Osteocyte (in vitro differentiated cells): ENCODE measurements around the gene SHC4. TPM values are rescaled to one million over a fixed set of nuclear protein-coding genes. Genes with fewer than 3 reads are reported as not detected.

Experiments used
- DNase-seq: peaks from one replicate; pipeline ENCODE4 v3.0.0; 2021; ENCODE audit warnings: mixed read lengths; ENCODE audit not compliant: unreplicated experiment; ENCODE audit errors: extremely low spot score
- H3K27ac Mint-ChIP-seq: one replicate; pipeline ENCODE4 v1.8.0; 2021; ENCODE audit warnings: mild to moderate bottlenecking, mixed read lengths; ENCODE audit not compliant: unreplicated experiment
- H3K27me3 Mint-ChIP-seq: one replicate; pipeline ENCODE4 v1.8.0; 2021; ENCODE audit warnings: mixed read lengths; ENCODE audit not compliant: unreplicated experiment
- H3K36me3 Mint-ChIP-seq: one replicate; pipeline ENCODE4 v1.8.0; 2021; ENCODE audit warnings: mixed read lengths; ENCODE audit not compliant: unreplicated experiment
- H3K4me1 Mint-ChIP-seq: one replicate; pipeline ENCODE4 v1.8.0; 2021; ENCODE audit warnings: mixed read lengths; ENCODE audit not compliant: unreplicated experiment
- H3K4me3 Mint-ChIP-seq: one replicate; pipeline ENCODE4 v1.8.0; 2021; ENCODE audit warnings: mild to moderate bottlenecking, moderate library complexity, mixed read lengths; ENCODE audit not compliant: unreplicated experiment
- H3K9me3 Mint-ChIP-seq: one replicate; pipeline ENCODE4 v1.8.0; 2021; ENCODE audit warnings: mixed read lengths; ENCODE audit not compliant: unreplicated experiment
- total RNA-seq: library from RNA; stranded (reverse); gene quantifications from 2 replicates; pipeline ENCODE4 v1.2.1, GENCODE V29; 2021
- TF ChIP-seq, protein P1 (sequence below): fragments of 200-600 bp; sonication (generic); IDR thresholded peaks from 2 replicates; pipeline ENCODE4 v1.5.0; 2021; ENCODE audit warnings: antibody characterized with exemption, mild to moderate bottlenecking, moderate library complexity

Gene SHC4
- total RNA-seq, 1 donor from 2014 or later, result 4.2 TPM

DNA sequence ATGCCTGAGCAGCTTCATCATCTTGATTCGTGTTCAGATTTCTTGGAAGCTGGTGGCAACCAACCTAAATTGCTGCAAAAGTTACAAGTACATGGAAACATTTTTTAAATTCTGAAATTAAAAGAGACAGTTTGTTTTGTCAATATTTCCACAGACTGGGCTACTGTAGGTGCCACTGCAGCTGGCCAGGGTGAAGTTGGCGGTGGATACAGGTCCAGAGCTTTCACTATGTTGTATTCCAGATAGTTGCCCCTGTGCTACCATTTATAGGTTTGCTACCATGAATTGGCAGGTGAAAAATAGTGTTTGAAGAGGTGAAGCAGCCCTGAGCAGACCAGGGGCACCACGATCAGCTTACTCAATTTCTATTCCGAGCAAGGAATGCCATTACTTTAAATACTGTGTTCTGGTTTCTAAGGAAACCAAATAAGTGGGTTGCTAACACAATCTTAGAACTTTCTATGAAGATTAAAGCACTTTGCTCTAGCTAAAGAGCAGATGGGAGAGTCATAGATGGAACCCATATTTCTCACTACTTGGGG is 21.2 kb upstream of the SHC4 start:
- peaks cover 23% of the 10 kb centered on the region for H3K4me1 Mint-ChIP-seq
- no peaks in the 10 kb centered on the region for H3K27me3 Mint-ChIP-seq
- peak overlapping the region; percentile 17 for H3K27ac Mint-ChIP-seq
- peaks cover 8% of the 10 kb centered on the region for H3K36me3 Mint-ChIP-seq
- no peak for DNase-seq
- H3K9me3 Mint-ChIP-seq, result no peaks in the 10 kb centered on the region
- no peak overlapping the region for H3K4me3 Mint-ChIP-seq
- TF ChIP-seq, protein P1, sequence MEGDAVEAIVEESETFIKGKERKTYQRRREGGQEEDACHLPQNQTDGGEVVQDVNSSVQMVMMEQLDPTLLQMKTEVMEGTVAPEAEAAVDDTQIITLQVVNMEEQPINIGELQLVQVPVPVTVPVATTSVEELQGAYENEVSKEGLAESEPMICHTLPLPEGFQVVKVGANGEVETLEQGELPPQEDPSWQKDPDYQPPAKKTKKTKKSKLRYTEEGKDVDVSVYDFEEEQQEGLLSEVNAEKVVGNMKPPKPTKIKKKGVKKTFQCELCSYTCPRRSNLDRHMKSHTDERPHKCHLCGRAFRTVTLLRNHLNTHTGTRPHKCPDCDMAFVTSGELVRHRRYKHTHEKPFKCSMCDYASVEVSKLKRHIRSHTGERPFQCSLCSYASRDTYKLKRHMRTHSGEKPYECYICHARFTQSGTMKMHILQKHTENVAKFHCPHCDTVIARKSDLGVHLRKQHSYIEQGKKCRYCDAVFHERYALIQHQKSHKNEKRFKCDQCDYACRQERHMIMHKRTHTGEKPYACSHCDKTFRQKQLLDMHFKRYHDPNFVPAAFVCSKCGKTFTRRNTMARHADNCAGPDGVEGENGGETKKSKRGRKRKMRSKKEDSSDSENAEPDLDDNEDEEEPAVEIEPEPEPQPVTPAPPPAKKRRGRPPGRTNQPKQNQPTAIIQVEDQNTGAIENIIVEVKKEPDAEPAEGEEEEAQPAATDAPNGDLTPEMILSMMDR, result no peak

DNA sequence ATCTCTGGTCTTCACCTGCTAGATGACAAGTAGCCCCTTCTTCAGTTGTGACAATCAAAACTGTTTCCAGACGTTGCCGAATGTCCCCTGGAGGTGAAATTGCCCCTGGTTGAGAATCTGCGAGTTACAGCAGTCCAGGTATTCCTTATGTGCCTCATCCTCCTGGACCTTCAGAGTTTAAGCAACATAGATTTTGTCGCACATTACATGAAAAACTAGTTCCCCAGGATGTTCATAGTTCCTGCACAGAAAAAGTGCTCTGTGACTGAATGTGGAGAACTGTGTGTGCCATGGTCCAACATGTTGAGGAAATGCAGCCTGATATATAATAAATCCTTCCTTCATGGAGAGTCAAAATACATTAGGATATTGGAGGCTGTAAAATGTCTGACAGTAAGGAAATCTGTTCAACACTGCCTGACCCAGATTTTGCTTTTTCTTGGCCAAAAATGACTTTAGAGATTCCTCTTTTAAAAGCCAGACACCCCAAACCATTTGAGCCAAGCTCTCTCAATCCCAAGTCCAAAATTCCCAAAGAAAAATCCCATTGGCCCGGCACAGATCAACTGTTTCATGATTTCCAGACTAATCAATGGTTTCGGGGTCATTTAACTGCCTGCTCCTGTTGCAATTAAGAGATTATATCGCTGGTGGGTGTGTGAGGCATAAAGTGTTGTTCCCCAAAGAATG is 20.4 kb upstream of the SHC4 start:
- Mint-ChIP-seq H3K27ac (peak overlapping the region; percentile 17), H3K4me3 (no peak overlapping the region), H3K9me3 (no peaks in the 10 kb centered on the region), H3K36me3 (peaks cover 6% of the 10 kb centered on the region), H3K4me1 (peaks cover 16% of the 10 kb centered on the region), H3K27me3 (no peaks in the 10 kb centered on the region)
- DNase-seq, result no peak
- TF ChIP-seq, protein P1, result no peak

DNA sequence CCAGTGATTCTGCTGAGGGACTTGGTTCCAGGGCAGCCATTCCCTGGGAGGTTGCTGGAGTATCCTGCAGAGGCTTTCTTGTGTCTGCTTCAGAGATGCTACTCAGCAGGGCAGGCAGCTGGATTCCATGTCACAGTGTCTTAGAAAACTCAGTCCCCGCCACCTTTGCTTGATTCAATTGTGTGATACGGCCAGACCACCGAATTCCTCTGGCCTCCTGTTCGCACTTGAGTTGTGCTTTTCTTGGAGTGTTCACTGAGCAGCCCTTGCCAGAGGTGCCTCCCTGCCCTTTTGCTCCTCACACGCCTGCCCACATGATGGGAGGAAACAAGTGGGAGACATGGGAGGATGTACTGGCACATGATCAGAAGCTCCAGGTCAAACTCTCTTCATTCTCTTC is 19.6 kb upstream of the SHC4 start:
- Mint-ChIP-seq H3K9me3 (no peaks in the 10 kb centered on the region), H3K4me1 (peaks cover 14% of the 10 kb centered on the region), H3K27ac (no peak overlapping the region), H3K4me3 (no peak overlapping the region), H3K27me3 (no peaks in the 10 kb centered on the region), H3K36me3 (peaks cover 5% of the 10 kb centered on the region)
- TF ChIP-seq, protein P1, result no peak
- no peak for DNase-seq

DNA sequence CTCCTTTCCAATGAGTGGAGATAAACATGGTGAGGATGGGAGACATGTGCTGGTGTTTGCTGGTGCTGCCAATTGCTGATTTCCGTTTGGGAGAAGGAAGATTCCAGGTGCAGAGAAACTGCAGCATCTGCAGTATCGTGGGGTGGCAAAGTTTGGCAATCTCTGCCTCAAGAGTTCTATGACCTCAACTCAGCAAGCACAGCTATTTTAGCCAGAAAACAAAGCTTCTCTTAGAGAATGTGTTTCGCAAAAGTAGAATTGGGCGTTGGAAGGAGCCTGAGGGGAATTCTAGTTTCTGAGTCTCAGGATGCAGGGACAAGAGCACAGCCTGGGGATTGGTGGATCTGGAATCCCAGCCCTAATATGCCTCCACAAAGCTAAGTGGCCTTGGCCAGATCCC is 18.2 kb upstream of the SHC4 start:
- H3K4me1 Mint-ChIP-seq, result peaks cover 14% of the 10 kb centered on the region
- H3K4me3 Mint-ChIP-seq, result no peak overlapping the region
- no peaks in the 10 kb centered on the region for H3K36me3 Mint-ChIP-seq
- no peak for DNase-seq
- no peaks in the 10 kb centered on the region for H3K9me3 Mint-ChIP-seq
- no peak overlapping the region for H3K27ac Mint-ChIP-seq
- TF ChIP-seq, protein P1, result no peak
- H3K27me3 Mint-ChIP-seq, result no peaks in the 10 kb centered on the region

DNA sequence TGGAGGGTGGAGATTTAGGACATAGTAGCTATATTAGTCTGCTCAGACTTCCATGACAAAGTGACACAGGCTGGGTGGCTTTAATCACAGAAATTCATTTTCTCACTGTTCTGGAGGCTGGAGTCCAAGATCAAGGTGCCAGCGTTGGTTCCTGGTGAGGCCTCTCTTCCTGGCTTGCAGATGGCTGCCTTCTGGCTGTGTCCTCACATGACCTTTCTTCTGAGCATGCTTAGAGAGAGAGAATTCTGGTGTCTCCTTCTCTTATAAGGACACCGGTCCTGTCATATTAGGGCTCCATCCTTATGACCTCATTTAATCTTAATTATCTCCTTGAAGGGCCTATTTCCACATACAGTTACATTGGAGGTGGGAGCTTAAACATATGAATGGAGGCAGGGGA is 14.9 kb upstream of the SHC4 start:
- no peak overlapping the region for H3K4me3 Mint-ChIP-seq
- H3K27me3 Mint-ChIP-seq, result no peaks in the 10 kb centered on the region
- no peaks in the 10 kb centered on the region for H3K36me3 Mint-ChIP-seq
- H3K4me1 Mint-ChIP-seq, result peaks cover 14% of the 10 kb centered on the region
- no peak for DNase-seq
- TF ChIP-seq, protein P1, result no peak
- H3K9me3 Mint-ChIP-seq, result no peaks in the 10 kb centered on the region
- H3K27ac Mint-ChIP-seq, result no peak overlapping the region
